ENCODE results near the gene PRUNE2.

PRUNE2 gene

DNA sequence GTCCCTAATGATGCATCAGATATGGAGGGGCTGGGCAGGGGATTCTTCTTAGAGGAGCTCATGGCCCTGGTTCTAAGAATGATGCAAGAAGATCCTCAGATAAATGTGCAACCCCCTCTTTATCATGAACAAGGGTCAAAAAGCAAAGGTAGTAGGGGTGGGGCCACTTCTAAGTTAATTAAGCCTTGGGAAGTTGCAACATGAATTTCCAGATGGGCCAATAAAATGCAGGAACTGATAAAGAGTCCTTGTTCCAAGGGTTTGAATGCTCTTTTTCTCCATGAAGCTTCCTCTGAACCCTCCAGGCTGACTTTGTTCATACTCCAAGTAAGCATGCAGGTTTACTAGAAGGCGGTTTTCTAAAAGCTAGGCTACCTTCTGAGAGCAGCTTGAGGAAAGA is 116.1 kb downstream of the PRUNE2 start:
- TF ChIP-seq, protein P1, sequence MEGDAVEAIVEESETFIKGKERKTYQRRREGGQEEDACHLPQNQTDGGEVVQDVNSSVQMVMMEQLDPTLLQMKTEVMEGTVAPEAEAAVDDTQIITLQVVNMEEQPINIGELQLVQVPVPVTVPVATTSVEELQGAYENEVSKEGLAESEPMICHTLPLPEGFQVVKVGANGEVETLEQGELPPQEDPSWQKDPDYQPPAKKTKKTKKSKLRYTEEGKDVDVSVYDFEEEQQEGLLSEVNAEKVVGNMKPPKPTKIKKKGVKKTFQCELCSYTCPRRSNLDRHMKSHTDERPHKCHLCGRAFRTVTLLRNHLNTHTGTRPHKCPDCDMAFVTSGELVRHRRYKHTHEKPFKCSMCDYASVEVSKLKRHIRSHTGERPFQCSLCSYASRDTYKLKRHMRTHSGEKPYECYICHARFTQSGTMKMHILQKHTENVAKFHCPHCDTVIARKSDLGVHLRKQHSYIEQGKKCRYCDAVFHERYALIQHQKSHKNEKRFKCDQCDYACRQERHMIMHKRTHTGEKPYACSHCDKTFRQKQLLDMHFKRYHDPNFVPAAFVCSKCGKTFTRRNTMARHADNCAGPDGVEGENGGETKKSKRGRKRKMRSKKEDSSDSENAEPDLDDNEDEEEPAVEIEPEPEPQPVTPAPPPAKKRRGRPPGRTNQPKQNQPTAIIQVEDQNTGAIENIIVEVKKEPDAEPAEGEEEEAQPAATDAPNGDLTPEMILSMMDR (conservative IDR thresholded peaks at IDR 0.05; ENCODE audit: low read depth): no peak
- no peak overlapping the region for H3K27ac ChIP-seq
- ChIA-PET CTCF (no interaction called here), POLR2A (ENCODE audit: low non-redundant PET) (no interaction called here)
- DNase-seq (ENCODE audit: low spot score): no peak

DNA sequence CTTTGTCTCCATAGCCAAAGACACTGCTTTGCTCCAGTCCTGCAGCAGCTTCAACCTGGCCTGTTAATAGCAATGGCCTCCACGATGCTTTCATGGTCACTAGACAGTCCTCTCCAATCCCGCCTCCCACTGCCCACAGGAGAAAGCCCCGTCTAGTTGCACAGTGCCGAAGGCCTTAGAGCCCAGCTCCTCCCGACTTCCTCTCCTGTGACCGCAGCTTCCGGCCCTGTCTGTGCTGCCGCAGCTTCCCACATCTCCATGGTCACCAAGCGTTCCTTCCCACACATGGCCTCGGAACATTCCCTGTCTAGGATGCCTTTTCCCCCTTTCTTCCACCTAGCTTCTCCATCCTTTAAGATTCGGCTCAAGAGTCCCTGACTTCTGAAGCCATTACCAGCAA is 118.2 kb downstream of the PRUNE2 start:
- POLR2A ChIA-PET (ENCODE audit: low non-redundant PET): no interaction called here
- H3K27ac ChIP-seq: no peak overlapping the region

DNA sequence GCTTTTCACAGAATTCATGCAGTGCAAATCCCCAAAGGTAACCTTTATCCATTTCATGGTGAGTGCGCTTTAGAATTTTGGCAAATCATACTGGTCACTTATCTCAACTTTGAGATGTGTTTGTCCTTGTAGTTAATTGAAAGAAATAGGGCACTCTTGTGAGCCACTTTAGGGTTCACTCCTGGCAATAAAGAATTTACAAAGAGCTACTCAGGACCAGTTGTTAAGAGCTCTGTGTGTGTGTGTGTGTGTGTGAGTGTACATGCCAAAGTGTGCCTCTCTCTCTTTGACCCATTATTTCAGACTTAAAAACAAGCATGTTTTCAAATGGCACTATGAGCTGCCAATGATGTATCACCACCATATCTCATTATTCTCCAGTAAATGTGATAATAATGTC is 120.4 kb downstream of the PRUNE2 start:
- CTCF ChIA-PET: no interaction called here

More for the DNA sequence above, 118.2 kb downstream of the PRUNE2 start:
- CTCF ChIA-PET: no interaction called here
- TF ChIP-seq, protein P1 (conservative IDR thresholded peaks at IDR 0.05; ENCODE audit: low read depth): no peak
- no peak for DNase-seq (ENCODE audit: low spot score)

DNA sequence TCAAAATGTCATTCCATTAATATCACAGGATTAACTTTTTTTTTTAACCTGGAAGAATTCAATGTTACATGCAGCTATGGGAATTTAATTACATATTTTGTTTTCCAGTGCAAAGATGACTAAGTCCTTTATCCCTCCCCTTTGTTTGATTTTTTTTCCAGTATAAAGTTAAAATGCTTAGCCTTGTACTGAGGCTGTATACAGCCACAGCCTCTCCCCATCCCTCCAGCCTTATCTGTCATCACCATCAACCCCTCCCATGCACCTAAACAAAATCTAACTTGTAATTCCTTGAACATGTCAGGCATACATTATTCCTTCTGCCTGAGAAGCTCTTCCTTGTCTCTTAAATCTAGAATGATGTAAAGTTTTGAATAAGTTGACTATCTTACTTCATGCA is 121.0 kb downstream of the PRUNE2 start:
- H3K27ac ChIP-seq: no peak overlapping the region
- CTCF ChIA-PET: interaction anchor here (0.8 kb wide), 1 partner anchor 25 kb away, joined by 6 read pairs; no protein-coding TSS in a partner anchor
- POLR2A ChIA-PET (ENCODE audit: low non-redundant PET): no interaction called here
- DNase-seq (ENCODE audit: low spot score): no peak
- TF ChIP-seq, protein P1 (conservative IDR thresholded peaks at IDR 0.05; ENCODE audit: low read depth): no peak

More for the DNA sequence above, 120.4 kb downstream of the PRUNE2 start:
- TF ChIP-seq, protein P1 (conservative IDR thresholded peaks at IDR 0.05; ENCODE audit: low read depth): no peak
- DNase-seq (ENCODE audit: low spot score): no peak
- no peak overlapping the region for H3K27ac ChIP-seq
- POLR2A ChIA-PET (ENCODE audit: low non-redundant PET): no interaction called here

DNA sequence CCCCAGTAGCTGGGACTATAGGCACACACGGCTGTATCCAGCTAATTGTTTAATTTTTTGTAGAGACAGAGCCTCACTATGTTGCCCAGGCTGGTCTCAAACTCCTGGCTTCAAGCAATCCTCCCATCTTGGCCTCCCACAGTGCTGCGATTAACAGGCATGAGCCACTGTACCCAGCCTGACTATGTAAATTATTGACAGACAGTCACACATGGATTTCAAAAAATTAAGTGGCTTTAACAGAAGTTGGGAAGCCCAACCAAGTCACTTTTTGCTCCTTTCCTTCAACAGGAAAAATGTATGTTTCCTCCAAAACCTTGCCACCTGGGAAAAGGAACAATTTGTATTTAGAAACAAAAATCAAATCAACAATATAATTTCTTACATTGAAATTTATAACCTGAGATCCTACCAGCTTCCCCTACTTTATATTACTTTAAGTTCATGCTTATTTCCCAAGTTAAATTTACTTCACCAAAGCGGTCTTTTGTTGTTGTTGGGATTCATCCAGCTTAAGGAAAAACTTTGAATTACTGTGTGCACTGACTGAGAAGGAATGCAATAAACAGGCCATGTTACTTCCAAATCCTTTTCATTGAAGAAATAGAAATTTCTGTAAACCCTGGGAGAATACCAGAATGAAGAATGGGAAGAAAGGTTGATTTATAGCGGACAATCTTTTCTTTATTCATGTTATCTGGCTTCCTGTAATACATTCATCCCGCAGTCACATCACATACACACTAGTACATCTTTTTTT is 133.0 kb downstream of the PRUNE2 start:
- no peak overlapping the region for H3K27ac ChIP-seq

DNA sequence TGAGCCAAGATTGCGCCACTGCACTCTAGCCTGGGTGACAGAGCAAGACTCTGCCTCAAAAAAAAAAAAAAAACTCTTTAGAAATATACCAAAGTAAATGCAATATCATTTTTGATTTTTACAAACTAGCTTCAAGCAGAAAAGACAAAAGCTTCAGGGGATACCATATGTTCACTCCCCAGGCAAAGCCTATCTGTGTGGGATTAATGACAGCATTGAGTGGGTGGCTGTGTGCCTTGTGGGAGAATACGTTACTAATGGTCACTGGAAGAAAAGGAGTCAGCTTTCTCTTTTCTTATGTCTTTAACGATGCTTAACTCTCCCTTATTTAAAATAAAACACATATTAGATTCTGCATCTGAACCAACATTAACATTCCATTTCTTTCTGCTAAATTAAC is 139.8 kb downstream of the PRUNE2 start:
- ChIA-PET POLR2A (ENCODE audit: low non-redundant PET) (no interaction called here), CTCF (interaction anchor here (0.5 kb wide), 1 partner anchor 9 kb away, joined by 3 read pairs; no protein-coding TSS in a partner anchor)

More for the DNA sequence above, 133.0 kb downstream of the PRUNE2 start:
- CTCF ChIA-PET: no interaction called here
- POLR2A ChIA-PET (ENCODE audit: low non-redundant PET): interaction anchor here (0.8 kb wide), 1 partner anchor 529 kb away, joined by 12 read pairs; no protein-coding TSS in a partner anchor
- TF ChIP-seq, protein P1 (conservative IDR thresholded peaks at IDR 0.05; ENCODE audit: low read depth): no peak
- DNase-seq (ENCODE audit: low spot score): no peak

More for the DNA sequence above, 139.8 kb downstream of the PRUNE2 start:
- TF ChIP-seq, protein P1 (conservative IDR thresholded peaks at IDR 0.05; ENCODE audit: low read depth): no peak
- no peak for DNase-seq (ENCODE audit: low spot score)
- H3K27ac ChIP-seq: no peak overlapping the region
